GM18520 (cell line): Measurements from ENCODE around the gene F11R.
"Not testable (repeated sequence)": the region's sequence is repeated elsewhere in the genome, so short reads cannot be mapped to it uniquely, and the experiment has no call there.

Source experiments
- ATAC-seq: cut with Tn5 transposase; IDR thresholded peaks from one replicate; pipeline ENCODE4 v1.9.1; 2021; ENCODE audit not compliant: unreplicated experiment

F11R gene

DNA sequence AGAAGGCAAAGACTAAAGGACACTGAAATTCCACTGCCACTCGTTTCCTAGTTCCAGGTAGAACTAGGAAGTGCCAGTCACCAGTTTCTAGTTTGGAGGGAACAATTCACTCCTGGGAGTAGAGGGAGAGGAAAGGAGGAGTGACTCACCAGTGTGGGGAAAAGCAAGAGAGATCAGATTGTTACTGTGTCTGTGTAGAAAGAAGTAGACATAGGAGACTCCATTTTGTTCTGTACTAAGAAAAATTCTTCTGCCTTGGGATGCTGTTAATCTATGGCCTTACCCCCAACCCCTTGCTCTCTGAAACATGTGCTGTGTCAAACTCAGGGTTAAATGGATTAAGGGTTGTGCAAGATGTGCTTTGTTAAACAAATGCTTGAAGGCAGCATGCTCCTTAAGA lies 4.3 kb downstream of the F11R start:
- ATAC-seq: not testable (repeated sequence)

DNA sequence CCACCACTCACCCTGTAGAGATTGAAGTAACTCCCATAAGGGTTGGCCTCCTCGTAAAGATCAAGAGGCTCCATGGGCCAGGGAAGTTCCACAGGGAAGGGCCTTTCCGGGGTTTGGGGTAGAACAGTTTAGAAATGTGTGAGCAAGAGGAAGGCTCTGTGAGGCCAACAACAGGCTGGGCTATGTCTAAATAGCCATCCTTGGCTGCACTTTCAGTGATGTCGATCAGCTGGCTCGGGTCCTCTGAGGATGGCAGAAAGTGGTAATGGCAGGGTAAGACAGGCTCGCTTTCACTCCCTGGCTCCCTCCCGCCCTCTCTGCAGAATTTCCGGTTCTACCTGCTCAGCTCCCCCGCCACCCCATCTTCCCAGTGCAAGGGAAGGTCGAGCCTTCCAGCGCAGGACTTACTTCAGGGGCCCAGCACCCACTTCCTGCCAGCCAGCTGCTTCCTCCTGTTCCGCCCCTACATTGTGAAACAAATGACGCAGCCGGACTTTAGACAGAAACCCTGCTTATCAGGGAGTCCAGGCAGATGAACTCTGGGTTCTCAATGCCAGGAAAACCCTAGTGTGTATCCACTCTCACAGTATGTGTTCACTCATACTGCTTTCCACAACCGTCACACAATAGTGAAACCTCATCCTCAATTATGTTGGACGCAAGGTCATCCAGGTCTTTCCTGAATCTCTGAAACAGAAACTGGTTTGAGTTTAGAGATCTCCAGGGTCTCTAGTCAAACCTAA lies 7.3 kb downstream of the F11R start:
- ATAC-seq: peak; percentile 70

DNA sequence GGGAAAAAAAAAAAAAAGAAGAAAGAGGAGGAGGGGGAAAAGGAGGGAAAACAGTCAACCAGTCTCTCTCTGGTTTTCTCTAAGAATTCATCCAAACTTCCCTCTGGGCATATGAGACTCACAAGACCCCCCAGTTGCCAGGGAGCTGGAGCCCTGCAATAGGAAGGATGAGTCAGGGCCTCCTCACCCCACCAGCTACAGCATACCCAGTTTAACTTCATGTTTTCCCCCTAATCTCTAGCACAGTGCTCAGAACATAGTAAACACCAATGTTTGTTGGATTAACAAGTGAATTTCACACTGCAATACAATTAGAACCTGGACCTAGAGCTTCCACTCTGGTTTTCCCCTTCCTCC lies 7.8 kb downstream of the F11R start:
- ATAC-seq: peak; percentile 37

DNA sequence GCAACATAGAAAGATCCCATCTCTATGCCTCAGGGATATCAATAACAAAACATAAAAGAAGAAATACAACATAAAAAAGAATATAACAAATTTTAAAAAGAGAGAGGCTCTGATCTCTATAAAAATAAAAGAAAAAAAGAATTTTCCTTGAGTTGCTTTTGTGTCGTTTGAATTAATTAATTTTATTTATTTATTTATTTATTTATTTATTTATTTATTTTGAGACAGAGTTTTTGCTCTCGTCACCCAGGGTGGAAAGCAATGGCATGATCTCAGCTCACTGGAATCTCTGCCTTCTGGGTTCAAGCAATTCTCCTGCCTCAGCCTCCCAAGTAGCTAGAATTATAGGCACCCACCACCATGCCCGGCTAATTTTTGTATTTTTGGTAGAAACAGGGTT lies 8.5 kb downstream of the F11R start:
- no peak for ATAC-seq

DNA sequence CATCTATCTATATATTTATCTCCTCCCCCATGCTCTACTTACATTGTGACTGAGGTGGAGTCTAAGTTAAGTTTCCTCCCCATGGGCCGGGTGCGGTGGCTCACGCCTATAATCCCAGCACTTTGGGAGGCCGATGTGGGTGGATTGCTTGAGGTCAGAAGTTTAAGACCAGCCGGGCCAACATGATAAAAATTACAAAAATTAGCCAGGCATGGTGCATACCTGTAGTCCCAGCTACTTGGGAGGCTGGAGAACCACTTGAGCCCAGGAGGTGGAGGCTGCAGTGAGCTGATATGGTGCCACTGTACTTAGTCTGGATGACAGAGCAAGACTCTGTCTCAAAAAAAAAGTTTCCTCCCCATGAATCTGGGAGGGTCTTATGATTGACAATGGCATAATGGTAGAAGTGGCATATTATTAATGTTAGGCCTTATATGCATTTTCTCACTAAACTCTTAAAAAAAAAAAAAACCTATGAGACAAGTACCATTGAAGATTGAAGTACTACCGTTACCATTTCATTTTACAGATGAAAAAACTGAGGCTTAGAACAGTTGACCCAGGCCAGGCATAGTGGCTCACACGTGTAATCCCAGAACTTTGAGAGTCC lies 11.2 kb downstream of the F11R start:
- no peak for ATAC-seq

DNA sequence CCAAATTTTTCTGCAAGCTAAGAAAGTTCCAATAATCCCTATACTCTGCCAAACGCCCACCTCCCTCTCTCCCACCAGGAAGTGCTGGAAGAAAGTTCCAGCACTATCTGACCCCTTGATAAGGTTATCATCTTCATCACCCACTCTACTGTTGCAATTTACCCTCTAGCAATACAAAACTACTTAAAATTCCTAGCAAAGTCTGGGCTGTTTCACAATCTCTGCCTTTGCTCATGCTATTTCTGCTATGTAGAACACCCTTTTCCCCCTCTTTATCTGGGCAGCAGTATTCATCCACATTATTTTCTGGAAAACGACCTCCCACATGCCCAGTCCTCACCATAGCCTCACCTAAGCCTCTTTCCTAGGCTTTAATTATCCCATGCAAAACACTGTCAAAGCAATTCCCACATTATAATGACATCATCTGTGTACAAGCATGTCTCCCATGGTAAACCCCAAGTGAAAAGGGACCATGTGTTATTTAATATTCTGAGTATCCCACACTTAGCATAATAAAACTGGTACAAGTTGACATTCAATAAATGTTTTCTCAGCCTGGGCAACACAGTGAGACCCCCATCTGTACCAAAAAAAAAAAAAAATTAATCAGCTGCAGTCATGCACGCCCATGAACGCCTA lies 12.0 kb downstream of the F11R start:
- ATAC-seq: no peak

DNA sequence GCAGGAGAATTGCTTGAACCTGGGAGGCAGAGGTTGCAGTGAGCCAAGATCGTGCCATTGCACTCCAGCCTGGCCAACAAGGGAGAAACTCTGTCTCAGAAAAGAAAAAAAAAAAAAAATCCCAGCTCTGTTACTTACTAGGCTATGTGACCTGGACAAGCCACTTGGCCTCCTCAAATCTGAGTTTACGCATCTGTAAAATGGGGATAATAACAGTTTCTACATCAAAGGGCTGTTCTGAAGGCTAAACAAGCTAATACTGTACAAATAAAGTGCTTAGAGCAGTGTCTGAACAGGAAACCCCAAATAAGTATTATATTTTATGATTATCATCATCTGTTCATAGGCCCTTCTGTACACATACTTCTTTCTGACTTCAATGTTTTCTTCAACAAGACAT lies 13.6 kb downstream of the F11R start:
- ATAC-seq: no peak

DNA sequence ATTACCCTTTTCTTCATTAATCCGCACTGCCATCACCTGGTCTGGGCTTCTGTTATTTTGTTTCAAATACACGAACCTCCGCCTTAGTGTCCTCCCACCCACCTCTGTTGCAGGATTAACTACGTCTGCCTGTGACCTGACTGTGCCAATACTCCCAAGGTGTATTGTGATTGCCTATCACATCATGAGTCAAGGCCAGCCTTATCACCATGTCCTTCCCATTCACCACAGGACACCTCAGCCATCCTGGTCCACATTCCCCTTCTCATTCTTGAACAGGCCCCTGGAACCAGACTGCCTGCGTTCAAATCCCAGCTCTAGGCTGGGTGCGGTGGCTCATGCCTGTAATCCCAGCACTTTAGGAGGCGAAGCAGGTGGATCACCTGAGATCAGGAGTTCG lies 14.4 kb downstream of the F11R start:
- ATAC-seq: no peak

DNA sequence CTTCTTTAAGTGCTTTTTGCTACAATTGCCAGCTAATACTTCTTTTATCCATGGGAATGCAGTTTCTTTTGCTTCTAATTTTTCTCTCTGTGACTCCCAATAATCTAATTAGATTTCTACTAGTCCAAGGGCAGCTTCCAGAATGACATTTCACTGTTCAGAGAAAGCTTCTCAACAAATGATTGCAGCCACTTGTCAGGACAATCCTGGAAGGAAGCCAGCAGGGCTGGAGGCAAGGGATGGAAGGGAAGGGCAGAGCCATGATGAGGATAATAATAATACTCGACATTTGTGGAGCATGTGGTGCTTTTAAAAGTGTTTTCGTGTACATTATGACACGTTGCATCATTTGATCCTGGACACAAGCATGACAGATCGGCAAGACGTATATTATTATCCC lies 19.4 kb downstream of the F11R start:
- ATAC-seq: no peak

DNA sequence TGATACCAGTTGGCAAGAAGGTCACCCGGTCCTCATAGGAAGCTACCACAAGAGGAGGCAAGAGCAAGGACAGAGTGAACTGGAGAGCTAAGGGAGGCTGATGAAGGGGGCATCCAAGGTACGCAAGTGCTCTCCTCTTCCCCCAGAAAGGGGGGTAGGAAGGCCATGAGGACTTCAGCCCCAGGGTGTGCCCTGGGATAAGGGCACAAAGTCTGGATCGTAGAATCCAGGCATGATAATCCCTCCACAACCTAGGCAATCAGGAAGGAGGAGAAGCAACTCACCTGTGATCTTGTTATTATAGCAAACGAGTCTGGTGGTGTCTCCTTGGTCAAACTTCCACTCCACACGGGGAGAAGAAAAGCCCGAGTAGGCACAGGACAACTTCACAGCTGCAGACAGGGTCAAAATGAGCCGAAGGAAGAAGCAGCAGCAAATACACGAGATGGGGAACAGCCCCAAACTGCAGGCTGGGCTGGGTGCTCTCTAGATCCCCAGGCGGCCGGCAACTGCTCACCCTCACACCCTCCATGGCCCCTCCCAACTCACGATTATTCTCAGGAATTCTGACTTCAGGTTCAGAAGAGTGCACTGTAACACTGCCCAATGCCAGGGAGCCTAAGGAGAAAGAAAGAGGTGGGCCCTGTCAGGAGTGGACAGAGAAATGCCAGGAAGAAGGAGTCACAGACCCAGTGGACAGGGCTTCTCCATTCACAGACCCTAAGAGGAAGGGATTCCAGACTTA lies 20.0 kb downstream of the F11R start:
- no peak for ATAC-seq

DNA sequence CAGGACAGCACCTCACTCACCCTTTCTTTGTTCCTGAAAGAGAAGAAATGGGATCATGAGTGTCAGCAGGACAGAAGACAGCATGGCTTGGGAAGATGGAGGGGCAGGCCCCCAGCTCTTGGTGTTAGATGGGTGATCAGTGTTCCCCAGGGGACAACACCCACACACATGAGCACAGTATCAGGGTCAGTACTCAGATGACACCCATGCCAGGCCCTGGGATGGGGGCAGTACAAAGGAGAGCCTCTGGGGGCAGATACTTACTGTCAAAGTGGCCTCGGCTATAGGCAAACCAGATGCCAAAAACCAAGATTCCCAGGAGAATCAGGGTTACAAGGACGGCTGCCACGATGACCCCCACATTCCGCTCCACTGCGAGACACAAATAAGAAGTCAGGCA lies 21.6 kb downstream of the F11R start:
- no peak for ATAC-seq

DNA sequence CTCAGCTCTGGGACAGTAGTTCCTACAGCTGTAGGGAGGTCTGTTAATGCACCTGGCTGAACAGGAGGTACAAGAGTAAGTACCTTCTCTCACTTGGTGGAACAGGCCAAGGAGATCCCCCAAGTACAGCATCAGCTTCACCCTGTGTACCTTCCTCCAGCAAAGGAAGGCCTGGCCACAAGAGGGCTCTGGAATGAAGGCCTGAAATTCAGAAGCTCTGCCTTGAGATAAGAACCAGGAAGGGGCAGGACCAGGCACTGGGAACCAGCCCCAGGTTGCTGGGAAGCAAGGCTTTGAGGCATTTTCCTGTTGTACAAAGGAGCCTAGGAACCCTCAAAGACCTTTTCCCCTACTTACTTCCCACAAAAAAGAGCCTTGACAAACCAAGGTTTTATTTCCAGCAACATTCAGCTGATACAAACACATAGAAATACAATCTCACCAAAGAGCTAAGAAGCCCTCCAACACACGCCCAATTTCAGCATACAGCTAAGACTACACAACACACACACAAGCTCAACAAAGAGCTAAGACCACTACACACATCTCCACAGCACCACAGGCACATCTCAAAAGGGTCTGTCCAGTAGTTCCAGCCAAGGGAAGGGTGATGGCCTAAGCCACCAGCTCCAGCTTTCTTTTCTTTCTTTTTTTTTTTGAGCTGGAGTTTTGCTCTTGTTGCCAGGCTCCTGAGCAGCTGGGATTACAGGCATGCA lies 23.5 kb downstream of the F11R start:
- ATAC-seq: no peak

DNA sequence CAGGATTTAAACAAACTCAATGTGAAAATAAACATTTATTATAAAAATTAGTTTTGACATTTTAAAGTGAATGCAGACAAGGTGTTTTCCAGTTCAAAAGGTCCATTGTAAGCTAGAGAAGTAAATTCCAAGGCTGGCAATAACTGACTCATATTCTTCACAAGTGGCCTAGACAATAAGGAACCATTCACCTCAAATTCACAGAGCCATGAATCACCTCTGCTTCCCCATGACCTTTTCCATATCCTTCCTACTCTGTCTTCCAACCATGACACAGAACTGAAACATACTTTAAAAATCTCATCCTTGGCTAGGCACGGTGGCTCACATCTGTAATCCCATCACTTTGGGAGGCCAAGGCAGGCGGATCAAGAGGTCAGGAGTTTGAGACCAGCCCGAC lies 24.8 kb downstream of the F11R start:
- ATAC-seq: no peak

DNA sequence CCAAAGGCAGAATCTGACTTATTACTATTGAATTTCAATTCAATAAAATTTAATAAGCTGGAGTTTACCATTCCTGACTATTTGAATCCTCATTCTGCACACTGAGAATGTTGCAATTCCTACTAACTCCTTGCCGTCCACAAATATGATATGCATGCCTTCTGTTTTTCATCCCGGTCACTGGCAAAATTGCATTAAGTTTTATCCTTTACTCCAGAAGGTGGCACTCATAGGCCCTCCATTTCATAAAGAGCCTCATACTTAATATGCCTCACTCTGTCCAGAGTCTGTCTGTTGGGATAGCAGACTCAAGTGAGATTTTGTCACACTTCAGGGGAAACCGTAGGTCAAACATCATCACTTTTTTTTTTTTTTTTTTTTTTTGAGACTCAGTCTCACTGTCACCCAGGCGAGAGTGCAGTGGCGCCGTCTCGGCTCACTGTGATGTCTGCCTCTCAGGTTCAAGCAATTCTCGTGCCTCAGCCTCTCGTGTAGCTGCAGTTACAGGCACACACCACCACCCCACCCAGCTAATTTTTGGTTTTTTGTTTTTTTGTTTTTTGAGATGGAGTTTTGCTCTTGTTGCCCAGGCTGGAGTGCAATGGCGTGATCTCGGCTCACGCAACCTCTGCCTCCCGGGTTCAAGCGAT lies 27.3 kb downstream of the F11R start:
- no peak for ATAC-seq

DNA sequence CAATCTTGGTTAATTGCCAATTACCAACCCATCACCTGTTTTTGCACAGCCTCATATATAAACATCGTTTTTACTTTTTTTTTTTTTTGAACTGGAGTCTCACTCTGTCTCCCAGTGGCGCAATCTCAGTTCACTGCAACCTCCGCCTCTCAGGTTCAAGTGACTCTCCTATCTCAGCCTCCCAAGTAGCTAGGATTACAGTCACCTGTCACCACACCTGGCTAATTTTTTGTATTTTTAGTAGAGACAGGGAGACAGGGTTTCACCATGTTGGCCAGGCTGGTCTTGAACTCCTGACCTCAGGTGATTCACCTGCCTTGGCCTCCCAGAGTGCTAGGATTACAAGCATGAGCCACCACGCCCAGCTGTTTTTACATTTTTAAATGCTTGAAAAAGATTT lies 28.9 kb downstream of the F11R start:
- not testable (repeated sequence) for ATAC-seq

DNA sequence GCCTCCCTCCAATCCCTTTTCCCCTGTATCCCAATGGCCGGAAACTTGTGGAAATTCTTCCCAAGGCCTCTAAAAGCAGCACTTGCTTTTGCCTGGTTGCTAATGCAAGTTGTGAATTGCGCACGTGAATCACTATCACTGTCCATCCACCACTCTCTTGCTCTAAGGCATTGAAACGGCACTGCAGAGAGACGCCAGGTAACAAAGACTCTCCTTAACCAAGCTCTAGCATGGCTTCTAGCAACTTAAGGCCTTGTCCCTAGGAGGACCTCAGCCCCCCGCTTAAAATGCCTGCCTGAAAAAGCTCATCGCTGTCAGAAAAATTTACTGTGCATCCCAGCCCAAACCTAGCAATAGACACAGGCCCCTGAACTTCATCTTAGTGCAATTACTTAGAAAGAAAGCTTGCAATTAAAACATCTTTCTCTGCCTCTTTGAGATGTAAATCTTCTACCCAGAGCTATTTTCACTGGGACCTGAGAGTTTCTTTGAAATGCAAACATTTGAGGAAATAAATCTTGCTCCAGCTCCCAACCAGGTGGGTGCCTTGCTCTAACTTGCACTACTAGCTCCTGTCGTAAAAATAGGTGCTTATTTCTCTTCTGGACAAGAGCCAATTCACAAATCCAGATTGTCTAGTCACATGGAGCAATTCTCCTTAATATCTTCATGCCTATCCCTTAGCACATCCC lies 33.4 kb downstream of the F11R start:
- no peak for ATAC-seq

DNA sequence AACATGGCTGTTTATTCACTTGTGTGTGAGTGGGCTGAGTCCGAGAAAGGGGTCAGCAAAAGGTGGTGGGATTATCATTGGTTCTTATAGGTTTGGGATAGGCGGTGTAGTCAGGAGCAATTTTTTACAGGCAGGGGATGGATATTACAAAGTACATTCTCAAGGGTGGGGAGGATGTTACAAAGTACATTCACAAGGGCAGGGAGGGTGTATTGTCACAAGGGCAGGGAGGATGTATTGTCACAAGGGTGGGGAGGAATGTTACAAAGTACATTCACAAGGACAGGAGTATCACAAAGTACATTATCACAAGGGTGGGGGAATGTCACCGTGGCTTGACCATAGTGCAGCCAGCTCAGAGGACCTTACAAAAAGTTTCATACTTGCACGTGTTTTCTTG lies 35.2 kb downstream of the F11R start:
- no peak for ATAC-seq

DNA sequence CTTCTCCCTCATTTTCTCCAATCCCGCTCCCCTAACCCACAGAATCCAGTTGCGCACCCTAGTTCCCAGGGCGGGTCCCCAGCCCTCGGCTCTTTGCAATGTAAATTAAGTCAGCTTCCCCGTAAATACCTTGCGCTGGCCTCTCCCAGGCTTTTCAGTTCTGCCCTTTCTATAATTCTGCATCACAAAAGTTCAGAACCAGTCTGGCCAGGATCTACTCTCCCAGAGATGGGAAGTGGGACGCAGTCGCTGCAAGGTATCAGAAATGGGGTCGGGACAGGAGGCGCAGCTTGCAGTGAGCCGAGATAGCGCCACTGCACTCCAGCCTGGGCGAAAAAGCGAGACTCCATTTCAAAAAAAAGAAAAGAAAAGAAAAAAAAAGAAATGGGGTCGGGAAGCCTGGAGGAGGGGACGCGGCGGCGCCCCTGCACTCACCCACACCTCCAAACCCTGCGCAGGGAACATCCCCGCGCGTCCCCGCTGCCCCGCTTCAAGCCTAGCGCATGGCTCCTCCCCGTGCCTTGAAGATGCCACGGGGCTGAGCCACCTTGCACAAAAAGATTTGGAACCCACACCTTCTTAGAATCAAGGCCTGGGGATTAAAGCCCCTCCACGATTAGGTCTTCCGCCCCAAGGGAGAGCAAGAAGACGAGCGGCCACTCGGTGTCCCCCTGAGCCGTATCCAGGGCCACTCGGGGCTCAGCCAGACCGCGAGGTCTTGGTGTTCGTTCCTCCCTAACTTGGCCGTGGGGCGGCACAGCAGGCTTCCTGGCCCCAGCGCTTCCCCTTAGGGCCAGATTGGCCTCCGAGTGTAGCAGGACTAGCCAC lies 39.2 kb downstream of the F11R start:
- ATAC-seq: no peak

DNA sequence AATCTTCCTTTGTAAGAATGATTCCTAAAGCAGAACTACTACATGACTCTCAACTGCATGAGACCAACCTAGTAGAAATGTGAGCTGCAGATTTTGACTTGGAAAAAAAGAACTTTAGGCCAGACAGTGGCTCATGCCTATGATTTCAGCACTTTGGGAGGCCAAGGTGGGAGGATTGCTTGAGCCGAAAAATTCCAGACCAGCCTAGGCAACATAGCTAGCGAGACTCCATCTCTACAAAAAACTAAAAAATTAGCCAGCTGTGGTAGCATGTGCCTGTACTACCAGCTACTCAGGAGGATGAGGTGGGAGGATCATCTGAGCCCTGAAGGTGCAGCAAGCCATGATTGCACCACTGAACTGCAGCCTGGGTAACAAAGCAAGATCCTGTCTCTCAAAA lies 41.7 kb downstream of the F11R start:
- ATAC-seq: no peak
